BLaER1 (cell line): Measurements from ENCODE around the gene CWC25.
"Not testable (repeated sequence)": the region's sequence is repeated elsewhere in the genome, so short reads cannot be mapped to it uniquely, and the experiment has no call there.

Experiments
- H3K27ac ChIP-seq: shearing (Covaris generic); formaldehyde crosslinking; 2 replicates; pipeline ENCODE4 v1.8.1; 2022
- H3K27me3 ChIP-seq: shearing (Covaris generic); formaldehyde crosslinking; 2 replicates; pipeline ENCODE4 v1.8.1; 2022
- H3K36me3 ChIP-seq: shearing (Covaris generic); formaldehyde crosslinking; 2 replicates; pipeline ENCODE4 v1.8.1; 2022
- H3K4me1 ChIP-seq: shearing (Covaris generic); formaldehyde crosslinking; 2 replicates; pipeline ENCODE4 v1.8.1; 2022
- H3K4me2 ChIP-seq: shearing (Covaris generic); formaldehyde crosslinking; 2 replicates; pipeline ENCODE4 v1.8.1; 2022
- H3K4me3 ChIP-seq: shearing (Covaris generic); formaldehyde crosslinking; 2 replicates; pipeline ENCODE4 v1.8.1; 2022
- H3K9ac ChIP-seq: shearing (Covaris generic); formaldehyde crosslinking; 2 replicates; pipeline ENCODE4 v1.8.1; 2022
- H3K9me3 ChIP-seq: shearing (Covaris generic); formaldehyde crosslinking; 2 replicates; pipeline ENCODE4 v1.8.1; 2022
- H4K20me1 ChIP-seq: shearing (Covaris generic); formaldehyde crosslinking; 2 replicates; pipeline ENCODE4 v1.8.1; 2022
- Cebpa-rat ChIP-seq: shearing (Covaris generic); IDR thresholded peaks from 2 replicates; pipeline ENCODE4 v1.8.1; 2022

Gene CWC25

DNA sequence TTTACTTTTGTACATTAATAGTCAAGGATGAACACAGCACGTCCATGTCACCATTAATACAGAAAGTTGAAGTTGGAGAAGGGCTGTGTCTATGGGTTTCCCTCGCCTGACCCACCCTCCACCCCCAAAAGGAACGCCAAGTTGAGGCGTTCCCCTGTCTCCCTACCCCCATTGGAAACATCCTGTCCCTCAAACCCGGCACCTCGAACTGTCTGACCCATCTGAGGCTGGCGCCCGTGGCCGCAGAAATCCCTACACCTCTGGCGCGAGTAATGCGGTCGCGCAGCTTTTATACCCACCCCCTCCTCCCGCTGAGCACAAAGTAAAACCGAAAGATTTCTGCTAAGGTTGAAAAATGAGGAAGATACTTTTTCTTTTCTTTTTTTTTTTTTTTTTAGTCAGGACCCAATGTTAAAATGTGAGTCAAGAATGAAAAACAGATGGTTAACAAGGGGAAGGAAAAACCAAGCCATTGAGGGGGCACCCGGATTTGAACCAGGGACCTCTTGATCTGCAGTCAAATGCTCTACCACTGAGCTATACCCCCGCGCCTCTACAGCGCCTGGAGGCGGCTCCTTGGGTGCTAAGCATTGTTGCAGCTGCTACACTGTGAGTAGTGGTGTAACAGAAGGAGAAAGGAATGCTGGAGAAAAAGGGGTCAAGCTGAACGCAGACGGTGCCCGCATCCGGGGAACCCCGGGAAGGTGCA lies 43.9 kb upstream of the CWC25 start:
- Histone ChIP-seq H3K27me3 (no peaks in the 10 kb centered on the region), H3K27ac (peak overlapping the region; percentile 89), H3K9ac (peak overlapping the region; percentile 91), H3K4me2 (peak overlapping the region; percentile 84), H3K36me3 (0 out of 2 replicates have a peak, but pooled peaks cover 5% of the 10 kb centered on the region), H3K4me3 (peak overlapping the region; percentile 98), H3K9me3 (no peaks in the 10 kb centered on the region), H3K4me1 (peaks cover 58% of the 10 kb centered on the region), H4K20me1 (peaks cover 28% of the 10 kb centered on the region)
- TF ChIP-seq Cebpa-rat = no peak

- TF ChIP-seq Cebpa-rat = no peak
- Histone ChIP-seq H3K4me2 (peak overlapping the region; percentile 84), H3K9ac (peak overlapping the region; percentile 91), H3K27me3 (no peaks in the 10 kb centered on the region), H3K9me3 (no peaks in the 10 kb centered on the region), H4K20me1 (peaks cover 20% of the 10 kb centered on the region), H3K4me1 (peaks cover 58% of the 10 kb centered on the region), H3K27ac (peak overlapping the region; percentile 89), H3K4me3 (peak overlapping the region; percentile 98), H3K36me3 (0 out of 2 replicates have a peak, but pooled peaks cover 2% of the 10 kb centered on the region)
Measured at GRCh38 chr17:38867968-38868816, 43.1 kb upstream of the CWC25 start.

GRCh38 chr17:38867179-38867967 lies 42.3 kb upstream of the CWC25 start:
- no peaks in the 10 kb centered on the region for H3K9me3 ChIP-seq
- no peaks in the 10 kb centered on the region for H3K36me3 ChIP-seq
- peak overlapping the region; percentile 98 for H3K4me3 ChIP-seq
- H3K27ac ChIP-seq = no peak overlapping the region
- TF ChIP-seq Cebpa-rat = no peak
- peaks cover 58% of the 10 kb centered on the region for H3K4me1 ChIP-seq
- H4K20me1 ChIP-seq = peaks cover 12% of the 10 kb centered on the region
- H3K9ac ChIP-seq = peak overlapping the region; percentile 91
- peak overlapping the region; percentile 84 for H3K4me2 ChIP-seq
- H3K27me3 ChIP-seq = no peaks in the 10 kb centered on the region

DNA sequence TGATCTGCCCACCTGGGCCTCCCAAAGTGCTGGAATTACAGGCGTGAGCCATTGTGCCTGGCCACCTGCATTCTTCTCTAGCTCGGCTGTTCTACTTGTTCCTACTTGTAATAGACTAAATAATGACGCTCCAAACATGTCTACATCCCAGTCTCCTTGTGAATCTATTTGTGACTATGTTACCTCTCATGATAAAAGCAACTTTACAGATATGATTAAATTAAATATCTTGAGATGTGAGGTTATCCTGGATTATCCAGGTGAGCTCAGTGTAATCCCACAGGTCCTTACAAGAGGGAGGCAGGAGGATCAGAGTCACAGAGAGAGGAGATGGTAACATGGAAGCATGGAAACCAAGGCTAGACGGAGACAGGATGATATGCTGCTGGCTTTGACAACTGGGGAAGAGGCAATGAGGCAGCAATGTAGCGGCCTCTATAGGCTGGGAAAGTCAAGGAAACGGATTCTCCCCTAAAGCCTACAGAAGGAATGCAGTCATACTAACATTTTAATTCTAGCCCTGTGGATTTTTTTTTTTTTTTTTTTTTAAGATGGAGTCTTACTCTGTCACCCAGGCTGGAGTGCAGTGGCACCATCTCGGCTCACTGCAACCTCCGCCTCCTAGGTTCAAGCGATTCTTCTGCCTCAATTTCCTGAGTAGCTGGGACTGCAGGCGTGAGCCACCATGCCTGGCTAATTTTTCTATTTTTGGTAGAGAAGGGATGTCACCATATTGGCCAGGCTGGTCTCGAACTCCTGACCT lies 39.7 kb upstream of the CWC25 start:
- H3K27ac ChIP-seq = no peak overlapping the region
- peaks cover 44% of the 10 kb centered on the region for H3K4me1 ChIP-seq

GRCh38 chr17:38861399-38861843 lies 36.3 kb upstream of the CWC25 start:
- no peak overlapping the region for H3K4me3 ChIP-seq
- H3K9me3 ChIP-seq = no peaks in the 10 kb centered on the region
- no peaks in the 10 kb centered on the region for H4K20me1 ChIP-seq
- H3K9ac ChIP-seq = no peak overlapping the region
- no peak for TF ChIP-seq Cebpa-rat
- peaks cover 30% of the 10 kb centered on the region for H3K4me1 ChIP-seq
- H3K36me3 ChIP-seq = no peaks in the 10 kb centered on the region
- no peak overlapping the region for H3K27ac ChIP-seq
- H3K27me3 ChIP-seq = no peaks in the 10 kb centered on the region
- H3K4me2 ChIP-seq = no peak overlapping the region

More for the DNA sequence above, 39.7 kb upstream of the CWC25 start:
- Histone ChIP-seq H3K27me3 (no peaks in the 10 kb centered on the region), H3K36me3 (no peaks in the 10 kb centered on the region), H4K20me1 (no peaks in the 10 kb centered on the region), H3K9ac (no peak overlapping the region), H3K4me2 (peak overlapping the region; percentile 55; the same call in 1 of the 2 replicates), H3K9me3 (no peaks in the 10 kb centered on the region), H3K4me3 (no peak overlapping the region)
- TF ChIP-seq Cebpa-rat = no peak

- no peak overlapping the region for H3K4me2 ChIP-seq
- TF ChIP-seq Cebpa-rat = no peak
- no peaks in the 10 kb centered on the region for H3K9me3 ChIP-seq
- peaks cover 10% of the 10 kb centered on the region for H4K20me1 ChIP-seq
- H3K27ac ChIP-seq = no peak overlapping the region
- H3K9ac ChIP-seq = no peak overlapping the region
- H3K36me3 ChIP-seq = peaks cover 7% of the 10 kb centered on the region
- H3K4me1 ChIP-seq = peaks cover 10% of the 10 kb centered on the region
- H3K4me3 ChIP-seq = no peak overlapping the region
- no peaks in the 10 kb centered on the region for H3K27me3 ChIP-seq
Measured at GRCh38 chr17:38857271-38857670, 32.1 kb upstream of the CWC25 start.

GRCh38 chr17:38855101-38855714 lies 30.1 kb upstream of the CWC25 start:
- H3K4me2 ChIP-seq, H3K9me3 ChIP-seq, H3K4me3 ChIP-seq, H3K27ac ChIP-seq, H3K27me3 ChIP-seq, H3K9ac ChIP-seq: not testable (repeated sequence)
- Histone ChIP-seq H4K20me1 (peaks cover 31% of the 10 kb centered on the region), H3K4me1 (peaks cover 29% of the 10 kb centered on the region), H3K36me3 (peaks cover 28% of the 10 kb centered on the region)

DNA sequence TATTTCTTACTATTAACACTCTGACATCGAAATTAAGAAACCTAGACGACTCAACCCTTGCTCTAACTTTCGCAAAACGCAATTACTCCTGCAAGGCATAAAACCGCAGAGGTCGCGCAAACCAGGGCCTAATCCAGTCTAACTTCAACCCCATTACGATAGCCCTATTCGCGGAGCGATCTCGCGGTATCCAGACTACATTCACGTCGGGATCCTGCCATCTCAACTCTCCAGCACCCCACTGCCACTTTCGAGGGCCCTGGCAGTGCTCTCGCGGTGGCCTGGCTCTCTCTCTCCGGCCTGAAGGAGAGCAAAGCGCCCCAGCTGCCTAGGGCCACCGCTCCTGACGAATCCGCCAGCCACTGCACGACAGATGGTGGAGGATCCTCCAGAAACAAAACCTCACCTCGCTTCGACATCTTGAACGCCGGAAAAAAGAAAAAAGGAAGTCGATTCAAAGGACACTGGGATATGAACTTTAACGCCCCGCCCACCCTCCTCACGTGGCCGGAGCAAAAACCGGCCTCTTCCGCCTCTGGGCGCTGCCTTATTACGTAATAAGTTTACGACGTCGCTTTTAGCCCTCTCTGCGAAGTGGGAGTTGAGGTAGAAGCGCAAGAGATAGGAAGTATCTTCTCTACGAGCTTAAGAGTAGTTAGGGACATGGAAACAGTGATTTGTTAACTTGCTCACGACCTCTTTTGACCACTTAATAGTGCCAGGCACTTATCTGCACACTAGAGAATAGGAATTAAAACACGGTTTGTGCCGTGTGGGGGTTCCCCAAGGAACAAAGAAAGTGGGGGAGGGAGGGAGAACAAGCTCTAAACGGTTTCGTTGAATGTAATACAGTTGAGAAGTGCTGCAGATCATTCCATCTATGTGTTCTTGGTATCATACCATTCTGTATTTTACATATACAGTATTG lies 28.4 kb upstream of the CWC25 start, which contains the start of gene RPL23:
Gene RPL23, minus strand, starts transcription at position 430 of the 928 bp plus-strand sequence. Its CDS starts 11 bp downstream, at position 419.
- H3K9ac ChIP-seq = peak within 1 kb of the TSS; percentile 98
- no peaks in the 10 kb centered on the region for H3K27me3 ChIP-seq
- peak within 1 kb of the TSS; percentile 88 for H3K4me3 ChIP-seq
- peaks cover 40% of the 10 kb centered on the region for H3K4me1 ChIP-seq
- peak within 1 kb of the TSS; percentile 93 for H3K4me2 ChIP-seq
- no peaks in the 10 kb centered on the region for H3K9me3 ChIP-seq
- H3K27ac ChIP-seq = peak within 1 kb of the TSS; percentile 97
- peaks cover 44% of the 10 kb centered on the region for H3K36me3 ChIP-seq
- TF ChIP-seq Cebpa-rat = peak; percentile 96
- peaks cover 48% of the 10 kb centered on the region for H4K20me1 ChIP-seq
